ENCODE data around the gene PNLDC1.

- TF ChIP-seq MAFK (IDR thresholded peaks at IDR 0.05; ENCODE audit: low read depth, low read length) (no peak), CTCF (conservative IDR thresholded peaks at IDR 0.05; ENCODE audit: low read depth, low read length) (no peak), CEBPB (IDR thresholded peaks at IDR 0.05; ENCODE audit: low read depth, low read length) (no peak), POLR2A (IDR thresholded peaks at IDR 0.05; ENCODE audit: low read depth, low read length) (no peak), ELK1 (IDR thresholded peaks at IDR 0.05; ENCODE audit: borderline replicate concordance, low read depth, low read length) (no peak), BHLHE40 (IDR thresholded peaks at IDR 0.05; ENCODE audit: low read depth, low read length) (no peak), MAZ (IDR thresholded peaks at IDR 0.05; ENCODE audit: borderline replicate concordance, low read depth, low read length) (no peak), RCOR1 (IDR thresholded peaks at IDR 0.05; ENCODE audit: insufficient replicate concordance, low read length) (no peak), USF2 (IDR thresholded peaks at IDR 0.05; ENCODE audit: low read depth, low read length) (no peak), RAD21 (IDR thresholded peaks at IDR 0.05; ENCODE audit: low read length) (no peak)
Observed at GRCh38 chr6:159854959-159855358, 54.9 kb downstream of the PNLDC1 start.
